Neuronal stem cell (in vitro differentiated cells): ENCODE data around the gene RNF13.
A peak's percentile ranks its signal among the peaks of the same experiment; 100 is the strongest.

Source experiments
- DNase-seq: peaks from one replicate; pipeline ENCODE4 v3.0.0-alpha.2; 2013; ENCODE audit warnings: low spot score
- H2AFZ ChIP-seq: one replicate; pipeline ENCODE4 v1.6.1; 2013; ENCODE audit warnings: mild to moderate bottlenecking, low read length, inconsistent platforms
- H2AK5ac ChIP-seq: 2 replicates; pipeline ENCODE4 v1.6.1; 2013; ENCODE audit warnings: low read depth, mild to moderate bottlenecking, inconsistent platforms, low read length, moderate library complexity, mixed read lengths
- H2BK120ac ChIP-seq: 2 replicates; pipeline ENCODE4 v1.6.1; 2013; ENCODE audit warnings: low read depth, mild to moderate bottlenecking, inconsistent platforms, low read length, moderate library complexity, mixed read lengths
- H2BK12ac ChIP-seq: one replicate; pipeline ENCODE4 v1.6.1; 2013; ENCODE audit warnings: low read length, inconsistent platforms
- H2BK15ac ChIP-seq: 2 replicates; pipeline ENCODE4 v1.6.1; 2013; ENCODE audit warnings: mild to moderate bottlenecking, low read length, inconsistent platforms, mixed read lengths
- H2BK5ac ChIP-seq: one replicate; pipeline ENCODE4 v1.6.1; 2013; ENCODE audit warnings: inconsistent platforms, mild to moderate bottlenecking, low read length, moderate library complexity
- H3K14ac ChIP-seq: one replicate; pipeline ENCODE4 v1.6.1; 2013; ENCODE audit warnings: low read length, inconsistent platforms
- H3K18ac ChIP-seq: 2 replicates; pipeline ENCODE4 v1.6.1; 2013; ENCODE audit warnings: low read length, inconsistent platforms
- H3K23ac ChIP-seq: 2 replicates; pipeline ENCODE4 v1.6.1; 2013; ENCODE audit warnings: low read depth, mild to moderate bottlenecking, mixed read lengths, low read length, inconsistent platforms; ENCODE audit not compliant: poor library complexity
- H3K27ac ChIP-seq: replicated peaks from 3 replicates; pipeline ENCODE4 v1.5.1; 2013; ENCODE audit warnings: low read length, inconsistent platforms
- H3K27me3 ChIP-seq, 3 experiments: 2 replicates each; pipeline ENCODE4 v1.6.1; 2013; ENCODE audit warnings: low read length in 3 of 3, mild to moderate bottlenecking in 2 of 3, inconsistent platforms in 1 of 3, low read depth in 1 of 3, mixed read lengths in 1 of 3, moderate library complexity in 1 of 3; ENCODE audit not compliant: control insufficient read depth in 3 of 3, insufficient read depth in 3 of 3
- H3K36me3 ChIP-seq, 2 donors: replicated peaks in 1 of 2; 2 replicates each; pipeline ENCODE4 v1.6.1; 2013; ENCODE audit warnings: low read length in 2 of 2; ENCODE audit not compliant: control insufficient read depth in 2 of 2, insufficient read depth in 2 of 2
- H3K4ac ChIP-seq: 2 replicates; pipeline ENCODE4 v1.6.1; 2013; ENCODE audit warnings: inconsistent platforms, mild to moderate bottlenecking, low read length, moderate library complexity
- H3K4me1 ChIP-seq, 2 donors: 1 replicate in 1 of 2; 2 replicates in 1 of 2; pipeline ENCODE4 v1.6.1; 2013; ENCODE audit warnings: low read length in 2 of 2, low read depth in 1 of 2; ENCODE audit not compliant: control insufficient read depth in 2 of 2, insufficient read depth in 1 of 2
- H3K4me2 ChIP-seq: one replicate; pipeline ENCODE4 v1.6.1; 2013; ENCODE audit warnings: mild to moderate bottlenecking, low read length, inconsistent platforms; ENCODE audit not compliant: insufficient read depth, poor library complexity, severe bottlenecking
- H3K4me3 ChIP-seq, 2 donors: 2 replicates each; pipeline ENCODE4 v1.5.1; 2013; ENCODE audit warnings: low read length in 2 of 2, mild to moderate bottlenecking in 2 of 2, inconsistent platforms in 1 of 2, moderate library complexity in 1 of 2
- H3K79me1 ChIP-seq: one replicate; pipeline ENCODE4 v1.6.1; 2013; ENCODE audit warnings: low read depth, mild to moderate bottlenecking, inconsistent platforms, low read length, moderate library complexity
- H3K9ac ChIP-seq: one replicate; pipeline ENCODE4 v1.6.1; 2013; ENCODE audit warnings: mild to moderate bottlenecking, low read depth, low read length, inconsistent platforms; ENCODE audit not compliant: poor library complexity
- H3K9me3 ChIP-seq, 2 donors: replicated peaks in 1 of 2; 2 replicates each; pipeline versions ENCODE3 to v1.6.1; 2013; ENCODE audit warnings: low read length in 2 of 2, mild to moderate bottlenecking in 2 of 2, inconsistent platforms in 1 of 2, low read depth in 1 of 2, mixed read lengths in 1 of 2, moderate library complexity in 1 of 2; ENCODE audit not compliant: control insufficient read depth in 2 of 2, insufficient read depth in 1 of 2
- H4K8ac ChIP-seq: one replicate; pipeline ENCODE4 v1.6.1; 2013; ENCODE audit warnings: low read depth, mild to moderate bottlenecking, inconsistent platforms, low read length, moderate library complexity
- H4K91ac ChIP-seq: one replicate; pipeline ENCODE4 v1.6.1; 2013; ENCODE audit warnings: low read length, low read depth, mild to moderate bottlenecking, inconsistent platforms; ENCODE audit not compliant: poor library complexity
- WGBS, 2 donors: extraction: QIAGEN DNeasy Blood & Tissue Kit; methylation state at CpG; one replicate each; pipeline ENCODE4 v1.1.7; 2013; ENCODE audit warnings: missing lambda C conversion rate in 2 of 2, mixed read lengths in 1 of 2; ENCODE audit not compliant: insufficient read length in 2 of 2, insufficient replicate concordance in 1 of 2; ENCODE audit errors: extremely low coverage in 2 of 2; 5-methylcytosine and 5-hydroxymethylcytosine counted together

Gene RNF13

GRCh38 chr3:149813367-149814281 is 609 bp downstream of the RNF13 start:
- no peak overlapping the region for H3K14ac ChIP-seq
- H3K4ac ChIP-seq, result no peak overlapping the region
- no peaks in the 10 kb centered on the region for H3K27me3 ChIP-seq
- DNase-seq, result peak; percentile 55
- no peak overlapping the region for H2BK15ac ChIP-seq
- peak overlapping the region; percentile 76 to 79 for H3K4me3 ChIP-seq
- no peak overlapping the region for H4K91ac ChIP-seq
- no CpG with 5 or more reads among the region's 29 CpGs for WGBS, 2 donors
- no peaks in the 10 kb centered on the region for H3K36me3 ChIP-seq
- H3K4me2 ChIP-seq, result peak overlapping the region; percentile 65
- peak overlapping the region; percentile 78 for H3K27ac ChIP-seq
- no peak overlapping the region for H4K8ac ChIP-seq
- peaks cover 0 to 12% of the 10 kb centered on the region in 2 donors for H3K4me1 ChIP-seq
- peak overlapping the region; percentile 56 for H2BK5ac ChIP-seq
- H2BK120ac ChIP-seq, result no peak overlapping the region
- no peak overlapping the region for H2AK5ac ChIP-seq
- H3K18ac ChIP-seq, result peak overlapping the region; percentile 78
- H3K23ac ChIP-seq, result peak overlapping the region; percentile 67
- no peaks in the 10 kb centered on the region for H3K79me1 ChIP-seq
- no peaks in the 10 kb centered on the region for H3K9me3 ChIP-seq
- peak overlapping the region; percentile 82 for H3K9ac ChIP-seq
- peak overlapping the region; percentile 97 for H2AFZ ChIP-seq
- H2BK12ac ChIP-seq, result no peak overlapping the region

- H3K14ac ChIP-seq, result no peak overlapping the region
- no peak overlapping the region for H2AFZ ChIP-seq
- no peak for DNase-seq
- H3K9me3 ChIP-seq, result no peaks in the 10 kb centered on the region
- H3K79me1 ChIP-seq, result no peaks in the 10 kb centered on the region
- no peak overlapping the region for H3K4me2 ChIP-seq
- no peak overlapping the region for H2BK120ac ChIP-seq
- no peak overlapping the region for H3K4ac ChIP-seq
- no peak overlapping the region for H3K27ac ChIP-seq
- H4K8ac ChIP-seq, result no peak overlapping the region
- H3K4me1 ChIP-seq, result peaks cover 0 to 12% of the 10 kb centered on the region in 2 donors
- no peak overlapping the region for H3K4me3 ChIP-seq
- H2BK5ac ChIP-seq, result no peak overlapping the region
- no peak overlapping the region for H3K9ac ChIP-seq
- H3K27me3 ChIP-seq, result no peaks in the 10 kb centered on the region
- H3K23ac ChIP-seq, result no peak overlapping the region
- no peak overlapping the region for H2AK5ac ChIP-seq
- no peak overlapping the region for H2BK12ac ChIP-seq
- H3K18ac ChIP-seq, result no peak overlapping the region
- no CpG with 5 or more reads among the region's 1 CpG for WGBS, 2 donors
- H4K91ac ChIP-seq, result no peak overlapping the region
- no peaks in the 10 kb centered on the region for H3K36me3 ChIP-seq
- no peak overlapping the region for H2BK15ac ChIP-seq
These were observed 2.3 kb downstream of the RNF13 start for GRCh38 chr3:149815321-149815720.

GRCh38 chr3:149815728-149816127 is 2.7 kb downstream of the RNF13 start:
- Histone ChIP-seq H2BK15ac (no peak overlapping the region), H3K79me1 (no peaks in the 10 kb centered on the region), H3K4me2 (no peak overlapping the region), H3K23ac (no peak overlapping the region), H4K8ac (no peak overlapping the region), H3K36me3 (no peaks in the 10 kb centered on the region), H2BK120ac (no peak overlapping the region), H3K27ac (no peak overlapping the region), H3K9ac (no peak overlapping the region), H4K91ac (no peak overlapping the region), H3K14ac (no peak overlapping the region), H3K4me3 (no peak overlapping the region), H3K4me1 (peaks cover 0 to 12% of the 10 kb centered on the region in 2 donors), H3K9me3 (no peaks in the 10 kb centered on the region), H3K18ac (no peak overlapping the region), H3K27me3 (no peaks in the 10 kb centered on the region), H2BK12ac (no peak overlapping the region), H2AK5ac (no peak overlapping the region), H3K4ac (no peak overlapping the region), H2BK5ac (no peak overlapping the region), H2AFZ (no peak overlapping the region)
- no CpG with 5 or more reads among the region's 3 CpGs for WGBS, 2 donors
- DNase-seq, result no peak

GRCh38 chr3:149816311-149816710 is 3.3 kb downstream of the RNF13 start:
- H3K9ac ChIP-seq, result no peak overlapping the region
- H3K23ac ChIP-seq, result no peak overlapping the region
- H2BK120ac ChIP-seq, result no peak overlapping the region
- H4K91ac ChIP-seq, result no peak overlapping the region
- H4K8ac ChIP-seq, result no peak overlapping the region
- H3K4me3 ChIP-seq, result no peak overlapping the region
- H3K4me2 ChIP-seq, result no peak overlapping the region
- peaks cover 0 to 12% of the 10 kb centered on the region in 2 donors for H3K4me1 ChIP-seq
- no peaks in the 10 kb centered on the region for H3K79me1 ChIP-seq
- H3K9me3 ChIP-seq, result no peaks in the 10 kb centered on the region
- no peak overlapping the region for H2AFZ ChIP-seq
- no peak overlapping the region for H2BK15ac ChIP-seq
- no peak overlapping the region for H3K27ac ChIP-seq
- no peak overlapping the region for H2AK5ac ChIP-seq
- H2BK5ac ChIP-seq, result no peak overlapping the region
- no peak for DNase-seq
- H3K14ac ChIP-seq, result no peak overlapping the region
- H2BK12ac ChIP-seq, result no peak overlapping the region
- no peak overlapping the region for H3K18ac ChIP-seq
- no CpG with 5 or more reads among the region's 3 CpGs for WGBS, 2 donors
- no peak overlapping the region for H3K4ac ChIP-seq
- H3K36me3 ChIP-seq, result no peaks in the 10 kb centered on the region
- no peaks in the 10 kb centered on the region for H3K27me3 ChIP-seq
